NCI-H2029 treated with DMSO at 0.1 percent for 48 hours (cell line): ENCODE data around the gene PTPRU.
"Not testable (repeated sequence)": the region's sequence is repeated elsewhere in the genome, so short reads cannot be mapped to it uniquely, and the experiment has no call there.

Experiments used
- DNase-seq: peaks from one replicate; lab custom pipeline; 2025; lab: John Stamatoyannopoulos, UW

Gene PTPRU

DNA sequence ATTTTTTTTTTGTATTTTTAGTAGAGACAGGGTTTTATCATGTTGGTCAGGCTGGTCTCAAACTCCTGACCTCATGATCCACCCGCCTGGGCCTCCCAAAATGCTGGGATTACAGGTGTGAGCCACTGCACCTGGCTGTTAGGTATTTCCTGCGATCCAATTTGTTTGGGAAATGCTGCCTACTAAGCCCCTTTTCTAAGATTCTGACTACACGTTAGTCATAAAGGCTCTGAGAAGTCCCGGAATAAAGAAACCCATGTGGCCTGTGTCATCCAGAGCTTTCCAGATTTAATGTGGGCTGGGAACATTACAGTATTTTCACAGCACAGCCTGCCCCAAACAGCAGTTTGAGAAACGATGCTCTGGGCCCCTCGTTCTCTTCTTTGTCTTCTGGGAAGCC is 14.1 kb upstream of the PTPRU start:
- not testable (repeated sequence) for DNase-seq

DNA sequence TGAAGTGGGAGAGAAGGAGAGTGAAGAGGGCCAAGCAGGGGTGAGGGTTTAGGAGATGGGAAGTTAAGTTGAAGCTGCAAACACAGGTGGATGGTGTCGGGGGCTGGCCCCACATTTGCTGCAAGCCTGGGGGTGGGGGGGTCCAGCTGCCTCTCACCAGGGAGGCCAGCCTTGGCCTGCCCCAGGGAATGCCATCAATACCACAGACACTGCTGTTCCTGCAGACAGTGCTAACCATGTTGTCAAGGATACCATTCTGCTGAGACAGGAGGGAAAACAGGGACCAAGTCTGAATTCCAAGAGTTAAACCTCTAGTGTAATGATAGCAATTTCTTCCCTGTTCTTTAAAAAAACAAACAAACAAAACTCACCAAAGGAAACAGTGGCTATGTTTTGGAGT is 13.6 kb upstream of the PTPRU start:
- DNase-seq = no peak

DNA sequence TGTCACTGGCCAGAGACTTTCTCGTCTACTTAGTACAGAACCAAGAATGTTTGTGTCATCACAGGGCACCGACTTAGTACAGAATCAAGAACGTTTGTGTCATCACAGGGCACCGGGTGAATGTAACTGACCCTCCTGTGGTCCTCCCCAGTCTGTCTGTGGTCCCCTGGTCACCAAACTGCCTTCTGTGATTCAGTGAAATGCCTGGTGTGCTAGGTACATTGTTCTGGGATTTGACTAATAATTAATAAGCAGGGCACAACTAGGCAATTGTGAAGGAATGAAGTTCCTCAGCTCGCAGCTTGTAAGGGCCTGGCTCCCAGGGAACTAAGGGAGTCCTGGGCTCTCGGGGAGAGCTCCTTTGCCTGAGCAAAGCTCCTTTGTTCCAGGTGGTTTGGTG is 12.8 kb upstream of the PTPRU start:
- no peak for DNase-seq

DNA sequence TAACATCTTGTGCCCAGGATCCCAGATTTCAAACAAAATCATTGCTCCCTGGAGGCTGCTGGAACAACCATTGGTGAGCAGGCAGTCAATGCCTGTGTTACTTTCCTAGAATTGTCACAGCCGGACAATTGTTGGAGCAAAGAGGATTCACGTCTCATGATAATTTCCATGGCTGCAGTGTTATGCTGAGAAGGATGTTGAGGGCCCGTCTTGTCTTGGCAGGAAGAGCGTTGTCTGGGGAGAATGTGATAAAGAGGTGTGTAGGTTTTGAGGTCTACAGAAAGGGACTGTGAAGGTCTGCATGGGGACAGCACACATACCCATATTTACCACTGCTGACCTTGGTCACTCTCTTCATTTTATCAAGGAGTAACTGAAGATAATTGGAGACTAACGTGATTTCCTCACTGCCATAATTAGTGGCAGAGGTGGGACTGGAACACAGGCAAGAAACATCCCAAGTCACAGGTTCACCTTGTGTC is 11.9 kb upstream of the PTPRU start:
- DNase-seq = no peak

DNA sequence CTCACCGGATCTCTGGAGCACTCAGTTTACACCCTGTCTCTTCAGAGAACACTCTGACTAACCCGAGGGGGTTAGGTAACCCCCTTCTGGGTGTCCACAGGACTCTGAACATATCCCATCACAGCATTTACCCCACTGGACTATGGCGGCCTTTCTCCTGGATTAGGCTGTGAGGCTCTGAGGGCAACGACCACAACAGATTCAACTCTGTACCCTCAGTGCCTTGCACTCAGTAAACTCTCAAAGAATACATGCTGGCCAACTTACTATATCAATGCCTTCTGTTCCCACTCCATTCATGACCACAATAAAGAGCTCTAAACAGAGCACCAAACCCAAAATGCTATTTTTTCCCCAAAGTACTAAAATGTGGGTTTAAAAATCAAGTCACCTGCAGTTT is 11.0 kb upstream of the PTPRU start:
- no peak for DNase-seq

DNA sequence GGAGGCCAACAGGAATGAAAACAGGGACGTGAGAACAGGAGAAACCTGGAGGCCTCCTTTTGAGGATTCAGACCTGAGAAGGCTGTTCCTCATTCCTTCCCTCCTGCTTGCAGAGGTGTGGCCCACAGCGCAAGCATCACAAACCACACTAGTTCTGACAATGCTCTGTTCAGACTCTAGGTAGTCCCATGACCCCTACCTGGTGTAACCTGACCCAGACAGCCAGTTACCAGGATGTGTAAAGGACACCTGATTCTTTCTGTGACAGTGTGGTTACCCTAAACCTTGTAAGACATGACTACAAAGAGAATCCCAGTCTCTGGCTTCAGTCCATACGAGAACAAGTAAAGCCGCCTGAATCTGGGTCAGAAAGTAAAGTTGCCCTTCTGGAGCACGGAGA is 8.8 kb upstream of the PTPRU start:
- no peak for DNase-seq

DNA sequence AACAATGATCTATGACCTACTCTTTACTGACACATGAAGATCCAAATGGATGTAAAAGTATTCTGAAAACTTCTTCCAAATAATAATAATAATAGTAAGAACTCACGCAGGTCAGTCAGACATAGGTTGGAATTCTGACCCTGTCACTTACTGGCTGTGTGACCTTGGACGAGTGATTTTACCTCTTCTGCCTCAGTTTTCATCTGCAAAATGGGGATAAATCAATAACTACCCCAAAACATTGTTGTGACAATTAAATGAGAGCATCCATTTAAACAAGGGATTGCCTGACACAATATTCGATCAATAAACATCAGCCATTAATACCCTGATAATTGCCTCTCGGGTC is 6.1 kb upstream of the PTPRU start:
- DNase-seq = no peak

DNA sequence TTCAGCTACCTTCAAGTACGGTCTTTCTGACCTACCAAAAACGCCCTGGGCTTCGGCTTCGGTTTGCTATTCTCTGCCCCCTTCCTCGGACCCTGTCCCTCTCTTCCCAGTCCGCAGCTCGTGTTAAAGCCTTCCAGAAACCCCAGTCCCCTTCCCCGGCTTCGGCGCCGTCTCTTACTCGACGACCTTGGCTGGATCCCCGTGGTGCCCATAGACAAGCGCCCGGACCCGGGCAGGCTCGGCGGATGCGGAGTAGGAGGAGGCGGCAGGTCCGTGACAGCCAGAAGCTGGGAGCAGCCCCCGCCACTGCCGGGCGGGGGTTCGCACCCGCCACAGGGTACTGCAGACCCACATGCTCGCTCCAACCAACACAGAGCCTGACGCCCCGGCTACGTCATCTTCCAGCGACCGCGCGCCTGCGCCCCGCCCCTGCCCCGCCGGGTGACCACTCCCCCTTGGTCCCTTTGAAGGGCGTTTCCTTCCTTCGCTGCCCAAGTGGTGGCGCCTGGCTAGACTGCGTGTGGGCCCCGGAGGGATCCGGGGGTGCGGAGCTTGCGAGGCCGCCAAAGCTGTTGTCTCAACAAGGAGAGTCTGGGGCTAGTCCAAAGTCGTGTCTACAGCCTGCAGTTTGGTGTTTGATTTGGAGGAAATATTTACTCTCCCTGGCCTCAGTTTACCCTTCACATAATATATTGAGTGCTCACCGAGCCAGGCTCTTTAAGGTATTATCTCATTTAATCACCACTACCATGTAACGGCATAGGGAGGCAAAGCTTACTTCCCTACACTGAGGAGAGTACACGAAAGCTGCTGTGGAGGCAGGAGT is 5.6 kb upstream of the PTPRU start, which contains the start of gene MECR:
MECR (minus strand) TSS at position 382 of the 826 bp plus-strand sequence; CDS start at position 354, 28 bp downstream.
- DNase-seq = peak; percentile 45

DNA sequence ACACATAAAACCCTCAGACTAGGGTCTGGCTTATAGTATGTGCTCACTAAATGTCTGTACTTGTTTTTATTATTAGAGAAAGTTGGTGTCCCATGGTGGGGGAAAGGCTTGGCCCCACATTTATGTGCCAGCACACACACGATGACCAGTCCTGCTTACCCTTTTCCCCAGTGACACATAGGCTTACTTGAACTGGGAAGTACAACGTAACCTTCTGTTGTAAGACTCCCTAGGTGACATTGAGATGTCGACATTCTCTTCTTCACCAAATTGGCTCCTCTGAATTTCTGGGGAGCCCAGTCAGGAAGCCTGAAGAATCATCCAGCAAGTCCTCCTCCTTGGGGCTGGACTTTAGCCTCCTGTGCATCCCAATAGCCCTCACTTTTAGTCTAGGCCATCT is 3.9 kb upstream of the PTPRU start:
- no peak for DNase-seq

DNA sequence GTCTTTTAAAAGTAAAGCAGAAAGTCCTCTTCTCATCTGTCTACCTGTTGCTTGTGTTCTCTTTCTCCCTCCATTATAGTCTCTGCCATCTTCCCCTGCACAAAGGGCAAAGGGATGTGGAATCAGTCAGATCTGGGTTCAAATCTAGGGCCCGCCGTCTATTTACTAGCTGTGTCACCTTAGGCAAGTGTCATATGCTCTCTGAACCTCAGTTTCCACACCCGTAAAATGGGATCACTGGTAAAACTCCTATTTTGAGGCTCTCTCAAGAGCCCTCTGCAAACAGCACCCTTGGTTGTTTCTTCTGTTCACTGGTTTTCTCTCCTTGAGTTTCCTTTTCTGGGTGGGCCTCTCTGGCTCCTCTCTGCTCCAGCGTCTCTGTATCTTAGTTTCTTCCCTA is 2.6 kb upstream of the PTPRU start:
- no peak for DNase-seq

DNA sequence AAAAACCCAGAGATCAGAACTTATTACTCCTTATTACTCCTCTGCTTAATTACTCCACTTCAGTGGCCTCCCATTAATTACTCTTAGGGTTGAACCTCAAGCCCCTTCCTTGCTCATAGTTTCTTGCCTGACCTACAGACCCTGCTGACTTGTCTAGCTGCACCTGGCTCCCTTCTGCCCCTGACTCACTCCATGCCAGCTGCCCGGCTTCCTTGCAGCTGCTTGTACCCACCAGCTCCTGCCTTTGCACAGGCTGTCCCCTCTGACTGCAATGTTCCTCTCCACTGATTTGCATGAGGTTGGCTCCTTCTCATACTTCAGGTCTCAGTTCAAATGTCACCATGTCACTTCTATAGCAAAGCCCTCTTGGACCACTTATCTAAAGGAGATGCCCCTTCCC is 1.9 kb upstream of the PTPRU start:
- DNase-seq = no peak

DNA sequence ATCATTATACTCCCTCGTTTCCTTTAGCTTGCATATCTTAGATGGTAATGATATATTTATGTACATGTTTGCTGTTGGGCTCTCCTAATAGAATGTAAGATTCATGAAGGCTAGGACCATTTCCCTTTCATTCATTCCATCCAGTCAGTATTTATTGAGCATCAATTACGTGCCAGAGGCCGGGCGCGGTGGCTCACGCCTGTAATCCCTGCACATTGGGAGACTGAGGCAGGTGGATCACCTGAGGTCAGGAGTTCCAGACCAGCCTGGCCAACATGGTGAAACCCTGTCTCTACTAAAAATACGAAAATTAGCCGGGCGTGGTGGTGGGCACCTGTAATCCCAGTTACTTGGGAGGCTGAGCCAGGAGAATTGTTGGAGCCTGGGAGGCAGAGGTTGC is 1.4 kb upstream of the PTPRU start:
- DNase-seq = not testable (repeated sequence)

DNA sequence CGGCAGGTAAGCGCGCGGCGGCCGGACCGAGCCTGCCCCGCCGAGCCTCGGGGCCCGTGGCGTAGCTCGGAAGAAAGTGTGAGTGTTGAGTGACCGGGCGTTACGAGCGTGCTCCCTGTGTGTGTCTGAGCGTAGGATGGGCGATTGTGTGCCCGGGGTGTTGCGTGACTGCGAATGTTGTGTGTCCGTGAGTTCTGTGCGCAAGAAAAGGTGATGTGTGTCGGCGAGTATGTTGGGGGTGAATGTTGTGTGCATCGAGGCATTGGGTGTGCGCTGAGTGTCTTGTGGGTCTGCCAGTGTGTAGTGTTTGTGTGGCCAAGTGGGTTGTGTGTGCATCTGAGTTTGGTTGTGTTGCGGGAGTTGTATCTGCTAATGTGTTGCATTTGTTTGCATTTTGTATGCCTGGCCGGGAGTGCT is 398 bp downstream of the PTPRU start:
- DNase-seq = no peak

DNA sequence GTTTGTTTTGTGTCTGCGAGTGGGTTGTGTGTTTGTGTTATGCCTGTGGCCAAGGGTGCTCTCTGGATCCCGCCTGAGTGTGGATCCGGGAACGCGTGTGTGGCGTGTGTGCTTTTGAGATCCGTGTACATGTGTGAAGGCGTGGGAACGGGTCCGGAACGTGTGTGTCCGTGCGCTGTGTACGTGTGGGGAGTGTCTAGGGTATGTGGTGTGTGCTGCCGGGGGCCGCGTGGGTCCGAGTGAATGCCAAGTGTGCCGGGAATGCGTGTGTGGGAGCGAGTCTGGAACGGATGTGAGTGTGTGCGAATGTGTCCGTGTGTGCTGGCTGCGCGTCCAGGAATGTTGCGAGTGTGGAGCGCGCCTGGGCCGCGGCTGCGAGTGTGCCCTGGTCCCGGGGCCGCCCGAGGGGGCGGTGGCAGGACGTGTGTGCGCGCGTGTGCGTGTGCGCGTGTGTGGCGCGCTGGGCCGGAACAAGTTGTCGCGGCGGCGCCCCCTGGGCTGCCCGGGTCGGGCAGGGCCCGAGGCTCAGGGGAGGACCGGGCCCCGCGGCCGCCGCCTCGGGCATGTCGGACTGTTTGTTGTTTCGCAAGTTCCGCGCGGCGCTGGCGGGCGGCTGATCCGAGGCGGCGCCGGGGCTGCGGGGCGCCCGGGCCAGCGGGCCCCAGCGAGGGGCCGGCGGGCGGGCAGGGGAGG is 953 bp downstream of the PTPRU start:
- DNase-seq = no peak

DNA sequence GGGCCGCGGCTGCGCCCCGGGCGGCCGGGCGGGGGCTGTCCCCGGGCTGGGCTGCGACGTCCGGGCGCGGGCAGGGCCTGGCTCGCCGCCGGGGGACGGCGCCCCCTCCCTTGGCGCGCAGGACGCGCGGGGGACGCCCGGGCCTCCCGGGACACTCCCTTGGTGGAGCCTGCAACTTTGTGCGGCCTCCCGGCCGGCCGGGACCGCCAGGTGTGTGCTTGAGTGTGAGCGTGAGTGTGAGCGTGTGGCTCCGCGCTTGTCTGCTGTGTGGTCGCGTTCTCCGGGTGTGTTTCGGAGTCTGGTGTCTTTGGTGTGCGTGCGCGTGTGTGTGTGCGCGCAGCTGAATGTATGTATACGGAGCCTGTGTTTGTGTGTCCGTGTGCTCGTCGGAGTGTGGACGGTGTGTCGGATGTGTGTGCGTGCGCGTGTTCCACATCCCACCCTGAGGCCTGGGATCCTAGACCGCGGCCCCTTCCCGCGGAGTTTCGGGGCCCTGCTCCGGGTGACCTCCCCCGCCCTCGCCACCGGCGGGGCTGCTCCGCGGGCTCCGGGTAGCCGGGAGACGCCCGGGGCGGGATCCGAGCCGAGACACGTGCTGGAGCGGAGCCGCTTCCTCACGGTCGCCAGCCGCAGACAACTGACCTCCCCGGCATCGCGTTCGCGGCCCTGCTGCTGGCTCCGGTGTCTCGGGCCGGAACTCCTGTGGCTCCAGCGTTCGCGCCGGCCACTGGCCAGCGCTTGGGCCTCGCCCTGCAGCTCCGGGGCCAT is 1.7 kb downstream of the PTPRU start:
- no peak for DNase-seq

DNA sequence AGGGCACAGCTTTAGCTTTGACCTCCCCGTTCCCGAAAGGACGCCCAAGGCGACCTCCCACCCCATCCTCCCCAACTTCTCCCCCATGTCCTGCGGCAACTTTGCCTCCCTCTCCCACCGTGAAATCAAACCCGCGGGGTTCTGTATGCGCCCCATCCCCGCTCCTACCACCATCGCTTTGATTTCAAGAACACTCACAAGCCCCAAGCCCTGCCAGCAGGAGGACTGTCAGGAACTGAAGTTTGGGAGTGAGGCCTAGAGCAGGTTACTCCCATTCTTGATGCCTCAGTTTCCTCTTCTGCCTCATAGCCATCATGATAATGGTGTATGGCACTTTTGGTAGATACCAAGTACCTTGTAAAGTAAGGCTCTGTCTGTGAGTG is 2.3 kb downstream of the PTPRU start:
- DNase-seq = no peak

DNA sequence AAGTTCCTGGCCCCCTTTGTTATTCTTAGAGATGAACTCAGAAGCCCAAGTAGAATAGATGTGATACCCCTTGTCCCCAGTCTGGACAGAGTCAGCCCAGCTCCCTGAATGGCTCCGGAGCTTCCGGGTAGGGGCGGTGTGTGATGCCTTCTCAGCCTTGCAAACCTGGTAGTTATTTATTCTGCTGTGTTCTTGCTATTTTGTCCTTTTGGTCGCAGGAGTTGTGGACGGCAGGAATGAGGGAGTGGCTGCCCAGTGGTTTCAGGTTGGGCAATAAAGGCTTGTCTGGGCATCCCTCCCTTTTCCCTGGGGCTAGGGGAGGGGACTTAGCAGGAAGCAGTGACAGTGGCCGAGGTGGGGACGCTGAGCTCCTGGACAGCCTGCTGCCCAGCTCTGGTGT is 2.8 kb downstream of the PTPRU start:
- no peak for DNase-seq

DNA sequence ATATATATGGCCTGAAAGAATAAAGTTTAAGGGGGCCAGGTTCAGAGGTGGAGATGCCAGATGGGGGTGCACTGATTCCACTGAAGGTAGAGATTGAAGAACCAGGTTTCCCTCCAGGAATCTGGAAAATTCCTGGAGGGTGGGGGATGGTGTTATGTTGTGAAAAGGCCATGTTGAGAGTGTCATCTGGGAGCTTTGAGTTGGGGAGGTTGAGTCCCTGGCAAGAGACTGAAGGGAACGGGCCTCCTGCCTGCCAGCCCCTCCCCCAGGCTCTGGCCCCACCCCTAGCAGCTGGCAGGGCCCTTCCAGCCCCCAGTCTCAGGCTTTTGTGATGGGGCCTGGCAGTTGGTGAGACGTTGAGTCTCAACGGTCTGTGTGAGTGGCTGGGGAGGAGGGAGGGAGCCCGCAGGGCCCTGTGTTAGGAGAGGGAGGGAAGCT is 4.1 kb downstream of the PTPRU start:
- DNase-seq = no peak

DNA sequence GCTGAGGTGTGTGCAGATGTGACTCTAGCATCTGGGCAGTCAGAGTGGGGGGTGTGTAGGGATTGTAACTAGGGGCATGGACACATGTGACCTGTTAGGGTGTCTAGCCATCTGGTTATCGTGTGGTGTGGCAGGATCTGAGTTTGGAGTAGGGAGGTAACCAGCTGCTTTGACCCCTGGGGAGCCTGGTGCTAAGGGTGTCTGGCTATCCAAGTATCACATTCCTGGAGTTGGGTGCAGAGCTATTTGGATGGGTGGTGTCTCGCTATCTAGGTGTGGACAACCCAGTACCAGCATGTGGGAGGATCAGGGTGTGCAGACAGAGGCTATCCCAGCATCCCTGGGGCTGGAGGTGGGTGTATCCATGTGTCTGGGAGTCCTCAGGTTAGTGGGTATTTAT is 4.7 kb downstream of the PTPRU start:
- no peak for DNase-seq

DNA sequence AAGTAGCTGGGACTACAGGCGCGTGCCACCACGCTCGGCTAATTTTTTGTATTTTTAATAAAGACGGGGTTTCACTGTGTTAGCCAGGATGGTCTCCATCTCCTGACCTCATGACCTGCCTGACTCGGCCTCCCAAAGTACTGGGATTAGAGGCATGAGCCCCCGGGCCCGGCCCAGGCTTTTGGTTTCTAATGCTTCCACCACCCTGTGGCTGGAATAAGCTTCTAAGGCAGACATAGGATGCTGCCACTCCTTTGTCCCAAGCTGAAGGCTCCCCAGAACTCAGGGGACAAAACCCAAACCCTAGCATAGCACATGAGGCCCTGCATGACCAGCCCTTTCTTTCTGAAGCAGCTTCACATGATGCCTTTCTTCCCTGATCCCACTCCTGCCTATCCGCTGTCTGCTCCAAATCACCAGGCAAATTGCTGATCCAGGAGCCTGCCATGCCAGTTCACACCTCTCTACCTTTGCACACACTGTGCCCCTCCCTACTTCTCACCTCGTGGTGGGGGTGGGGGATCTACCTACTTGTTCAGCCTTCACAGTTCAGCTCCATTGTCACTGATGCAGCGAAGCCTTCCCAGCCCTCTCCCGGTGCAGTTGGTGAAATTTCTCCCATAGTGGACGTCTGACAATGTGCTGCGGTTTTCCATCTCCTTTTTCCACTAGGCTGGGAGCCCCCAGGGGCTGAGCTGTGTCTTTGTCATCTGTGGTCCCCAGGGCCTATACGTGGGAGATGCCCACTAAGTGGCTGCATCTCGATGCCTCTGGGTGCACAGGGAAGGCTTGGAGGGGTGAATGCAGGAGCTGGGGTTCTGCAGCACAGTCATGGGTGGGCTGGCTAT is 6.9 kb downstream of the PTPRU start:
- no peak for DNase-seq

DNA sequence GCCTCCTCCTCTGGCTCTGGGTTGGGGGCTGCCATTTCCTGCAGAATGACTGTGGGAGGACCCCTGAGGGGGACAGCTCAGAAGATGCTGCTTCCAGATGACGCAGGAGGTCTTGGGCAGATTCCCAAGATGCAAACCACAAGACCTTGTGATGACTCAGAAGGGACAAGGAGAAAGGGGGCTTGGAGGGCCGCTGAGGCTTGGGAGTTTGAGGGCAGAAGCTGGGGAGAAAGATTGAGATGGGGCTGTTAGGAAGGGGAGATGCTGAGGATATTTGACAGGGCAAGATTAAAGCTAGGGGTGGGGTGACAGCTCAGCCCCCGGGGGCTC is 7.5 kb downstream of the PTPRU start:
- DNase-seq = no peak

DNA sequence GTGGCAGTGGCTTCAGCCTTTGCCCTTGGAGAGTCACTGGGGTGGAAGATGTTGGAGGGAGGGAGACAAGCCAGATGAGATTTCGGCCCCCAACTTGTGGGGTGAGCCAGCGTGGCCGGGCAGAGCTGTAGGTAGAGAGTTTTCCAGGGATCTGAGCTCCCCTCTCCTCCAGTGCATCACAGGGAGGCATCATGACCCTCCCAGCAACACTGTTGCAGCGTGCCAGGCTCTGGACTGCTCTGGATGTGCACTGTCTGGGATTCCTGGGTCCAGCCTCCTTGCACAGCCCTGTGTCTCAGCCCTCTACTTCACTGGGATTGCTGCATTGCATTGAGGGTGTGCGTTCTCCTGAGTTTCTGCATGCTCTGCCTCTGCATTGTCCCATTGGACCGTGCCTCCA is 8.9 kb downstream of the PTPRU start:
- DNase-seq = no peak
